HFF-Myc (cell line): ENCODE results near the gene IFNL2.

Experiments used
- DNase-seq: peaks from one replicate; pipeline ENCODE4 v3.0.0-alpha.2; 2011; ENCODE audit warnings: low read depth; ENCODE audit errors: extremely low read depth
- H3K4me3 ChIP-seq: replicated peaks from 2 replicates; pipeline ENCODE4 v1.5.1; 2011; ENCODE audit warnings: low read depth, mild to moderate bottlenecking, control low read depth, low read length
- TF ChIP-seq, protein P1 (sequence below): IDR thresholded peaks from 2 replicates; pipeline ENCODE4 v1.5.1; 2012; ENCODE audit warnings: mild to moderate bottlenecking, low read depth, low read length, control low read depth; ENCODE audit errors: missing control alignments

IFNL2 gene

DNA sequence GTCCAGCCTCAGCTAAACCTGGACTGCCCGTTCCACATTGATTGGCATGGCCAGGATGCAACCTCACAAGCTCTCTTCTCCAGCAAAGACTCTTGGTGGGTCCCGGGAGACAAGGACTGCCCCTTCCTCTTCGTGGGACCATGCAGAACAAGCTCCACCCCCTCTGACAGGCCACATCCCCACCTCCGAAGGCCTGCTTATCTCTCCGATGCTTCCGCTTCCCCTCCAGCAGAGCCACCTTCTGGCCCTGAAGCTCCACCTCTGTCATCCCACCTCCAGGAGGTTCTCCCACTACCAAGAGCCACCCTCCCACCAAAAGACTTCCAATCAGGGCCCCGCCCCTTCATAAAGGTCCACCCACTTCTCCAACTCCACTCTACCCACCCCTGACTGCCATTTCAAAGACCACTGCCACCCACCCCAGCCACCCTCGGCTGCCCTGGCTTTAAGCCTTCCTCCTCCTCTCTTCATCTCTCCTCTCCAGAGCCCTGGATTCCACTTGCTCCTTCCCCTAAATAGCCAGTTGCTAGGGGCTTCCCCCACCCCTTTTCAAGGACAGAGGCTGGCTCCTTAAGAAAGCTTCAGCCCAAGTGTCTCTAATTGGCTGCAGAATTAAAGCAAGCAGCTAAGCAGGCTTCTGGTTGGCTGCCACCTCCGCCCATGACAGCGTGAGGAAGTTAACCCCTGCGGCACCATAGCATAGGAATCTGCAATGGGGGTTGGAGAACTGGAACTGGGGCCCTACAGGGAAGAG, 42.5 kb downstream of the IFNL2 start:
- no peak for DNase-seq

DNA sequence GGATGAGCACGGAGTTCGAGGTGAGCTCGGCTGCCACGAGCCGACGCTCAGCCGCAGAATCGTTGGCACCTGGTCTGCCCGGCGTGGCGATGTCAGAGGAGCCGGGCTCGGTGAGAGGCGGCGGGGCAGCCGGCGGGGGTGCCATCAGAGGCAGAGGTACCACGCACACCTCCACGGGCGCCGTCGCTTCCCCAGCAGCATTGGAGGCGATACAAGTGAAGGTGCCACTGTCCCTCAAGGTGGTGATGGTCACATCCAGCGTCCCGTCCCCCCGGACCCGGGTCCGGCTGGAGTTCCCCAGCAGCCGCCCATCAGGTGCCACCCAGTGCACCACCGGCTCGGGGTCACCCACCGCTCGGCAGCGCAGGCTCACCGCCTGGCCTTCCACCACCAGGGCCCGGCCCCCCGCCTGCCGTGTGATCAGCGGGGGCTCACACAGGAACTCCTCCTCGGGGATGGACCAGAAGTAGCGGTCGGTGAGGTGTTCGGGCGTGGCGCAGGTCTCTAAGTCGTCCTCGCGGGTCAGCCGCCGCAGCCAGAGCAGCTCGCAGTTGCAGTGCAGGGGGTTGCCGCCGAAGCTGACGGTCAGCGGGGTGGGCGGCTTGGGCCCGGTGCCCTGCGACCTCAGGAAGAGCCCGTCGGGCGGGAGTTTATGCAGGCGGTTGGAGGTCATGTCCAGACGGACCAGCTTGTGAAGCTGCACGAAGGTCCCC, 46.0 kb downstream of the IFNL2 start:
- TF ChIP-seq, protein P1, sequence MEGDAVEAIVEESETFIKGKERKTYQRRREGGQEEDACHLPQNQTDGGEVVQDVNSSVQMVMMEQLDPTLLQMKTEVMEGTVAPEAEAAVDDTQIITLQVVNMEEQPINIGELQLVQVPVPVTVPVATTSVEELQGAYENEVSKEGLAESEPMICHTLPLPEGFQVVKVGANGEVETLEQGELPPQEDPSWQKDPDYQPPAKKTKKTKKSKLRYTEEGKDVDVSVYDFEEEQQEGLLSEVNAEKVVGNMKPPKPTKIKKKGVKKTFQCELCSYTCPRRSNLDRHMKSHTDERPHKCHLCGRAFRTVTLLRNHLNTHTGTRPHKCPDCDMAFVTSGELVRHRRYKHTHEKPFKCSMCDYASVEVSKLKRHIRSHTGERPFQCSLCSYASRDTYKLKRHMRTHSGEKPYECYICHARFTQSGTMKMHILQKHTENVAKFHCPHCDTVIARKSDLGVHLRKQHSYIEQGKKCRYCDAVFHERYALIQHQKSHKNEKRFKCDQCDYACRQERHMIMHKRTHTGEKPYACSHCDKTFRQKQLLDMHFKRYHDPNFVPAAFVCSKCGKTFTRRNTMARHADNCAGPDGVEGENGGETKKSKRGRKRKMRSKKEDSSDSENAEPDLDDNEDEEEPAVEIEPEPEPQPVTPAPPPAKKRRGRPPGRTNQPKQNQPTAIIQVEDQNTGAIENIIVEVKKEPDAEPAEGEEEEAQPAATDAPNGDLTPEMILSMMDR: no peak
- no peak for DNase-seq
- no peak overlapping the region for H3K4me3 ChIP-seq

More for the DNA sequence above, 42.5 kb downstream of the IFNL2 start:
- TF ChIP-seq, protein P1: no peak
- H3K4me3 ChIP-seq: no peak overlapping the region

DNA sequence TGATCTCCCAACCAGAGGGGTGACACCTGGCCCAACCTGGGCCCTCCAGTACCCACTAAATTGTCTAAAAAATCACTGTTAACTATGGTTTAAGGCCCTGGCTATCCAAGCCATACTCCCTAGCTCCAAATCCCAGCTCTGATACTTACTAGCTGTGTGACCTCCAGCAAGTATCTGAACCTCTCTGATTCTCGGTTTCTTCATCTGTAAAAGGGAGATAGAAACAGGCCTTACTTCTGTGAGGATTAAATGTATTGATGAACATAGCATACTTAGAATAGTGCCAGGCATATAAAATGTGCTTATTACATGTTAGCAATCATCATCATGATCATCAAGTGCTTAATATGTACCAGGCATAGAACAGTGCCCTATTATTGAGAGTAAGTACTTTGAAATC, 47.7 kb downstream of the IFNL2 start:
- TF ChIP-seq, protein P1: no peak
- H3K4me3 ChIP-seq: no peak overlapping the region
- DNase-seq: no peak

DNA sequence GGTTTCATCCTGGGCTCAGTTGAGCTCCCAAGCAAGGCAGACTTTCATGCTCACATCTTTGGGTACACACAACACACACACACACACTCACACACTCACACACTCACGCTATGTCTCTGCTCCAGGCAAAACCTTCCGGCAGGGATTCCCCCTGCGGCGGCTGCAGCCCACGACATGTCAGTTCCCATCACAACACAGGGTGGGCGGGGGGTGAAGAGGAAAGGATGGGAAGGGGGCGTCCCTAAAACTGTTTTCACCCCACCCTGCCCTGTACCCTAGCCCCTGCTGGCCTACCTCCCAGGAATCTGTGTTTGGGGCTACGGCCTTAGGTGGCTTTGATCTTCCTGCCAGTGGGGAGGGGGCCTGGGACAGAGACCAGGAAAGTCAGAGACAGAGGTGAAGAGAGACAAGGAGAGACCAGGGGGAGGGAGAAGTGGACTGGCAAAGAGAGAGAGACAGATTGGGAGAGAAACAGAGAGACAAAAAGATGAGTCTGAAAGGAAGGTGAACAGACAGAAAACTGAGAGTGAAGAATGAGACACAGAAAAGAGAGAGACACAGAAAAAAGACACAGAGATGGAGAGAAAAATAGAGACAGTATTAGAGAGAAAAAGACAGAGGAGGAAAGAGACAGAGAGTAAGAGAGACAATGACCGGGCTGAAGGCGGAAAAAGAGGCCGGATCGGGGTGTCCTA, 48.6 kb downstream of the IFNL2 start:
- H3K4me3 ChIP-seq: no peak overlapping the region
- TF ChIP-seq, protein P1: no peak
- DNase-seq: no peak

DNA sequence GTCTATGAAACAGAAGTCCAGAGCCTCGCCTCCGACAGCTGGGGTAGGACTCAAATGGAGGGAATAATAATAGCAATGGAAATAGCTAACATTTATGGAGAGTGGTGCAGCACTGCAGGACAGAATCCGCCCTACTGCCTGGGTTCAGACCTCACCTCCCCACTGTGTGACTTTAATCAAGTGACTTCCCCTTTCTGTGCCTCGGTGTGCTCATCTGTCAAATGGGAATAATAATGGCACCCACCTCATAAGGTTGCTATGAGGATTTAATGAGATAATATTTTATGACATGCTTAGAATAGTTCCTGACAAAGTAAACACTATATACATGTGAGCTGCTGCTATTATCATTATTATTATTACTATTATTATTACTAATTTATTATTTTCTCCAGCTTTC, 49.3 kb downstream of the IFNL2 start:
- DNase-seq: no peak
- TF ChIP-seq, protein P1: no peak
- H3K4me3 ChIP-seq: no peak overlapping the region

DNA sequence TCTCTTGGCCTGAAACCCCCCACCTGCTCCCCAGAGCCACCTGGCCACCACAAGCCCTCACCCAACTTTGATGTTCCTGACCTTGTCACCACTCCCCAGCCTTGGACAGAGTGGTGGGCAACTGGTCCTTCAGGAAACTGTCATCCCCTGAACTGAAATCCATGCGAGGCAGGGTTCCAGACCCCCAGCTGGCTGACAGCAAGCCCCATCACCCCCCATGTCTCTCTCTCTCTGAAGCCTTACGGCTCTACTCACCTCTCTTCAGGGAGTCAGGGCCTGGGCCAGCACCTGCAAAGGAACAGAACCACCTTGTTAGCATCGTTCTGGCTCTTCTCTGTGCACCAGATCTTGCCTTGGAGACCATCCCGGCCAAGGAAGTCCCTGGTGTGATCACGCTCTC, 49.9 kb downstream of the IFNL2 start:
- TF ChIP-seq, protein P1: no peak
- H3K4me3 ChIP-seq: no peak overlapping the region
- no peak for DNase-seq
